Right cardiac atrium (tissue), 5 donors: Measurements from ENCODE around the gene STMN3. TPM values are rescaled to one million over a fixed set of nuclear protein-coding genes. Genes with fewer than 3 reads are reported as not detected.

Experiments used
- ATAC-seq, 2 donors: fragments of 200-7000 bp; cut with Tn5 transposase; one replicate each; pipeline versions ENCODE4 v1.8.0 to v1.9.1; 2020; ENCODE audit warnings: moderate library complexity in 2 of 2, mild to moderate bottlenecking in 1 of 2
- DNase-seq, 3 donors: peaks; one replicate each; pipeline ENCODE4 v3.0.0-alpha.2; 2020
- H3K27ac ChIP-seq: one replicate; pipeline ENCODE4 v1.5.1; 2013; ENCODE audit warnings: mild to moderate bottlenecking, low read length, control low read depth, moderate library complexity
- H3K27me3 ChIP-seq: one replicate; pipeline ENCODE4 v1.6.1; 2013; ENCODE audit not compliant: control insufficient read depth, insufficient read depth
- H3K4me1 ChIP-seq: one replicate; pipeline ENCODE4 v1.6.1; 2013; ENCODE audit warnings: low read length; ENCODE audit not compliant: control insufficient read depth, insufficient read depth
- H3K4me3 ChIP-seq: one replicate; pipeline ENCODE4 v1.5.1; 2013; ENCODE audit warnings: low read length, control low read depth
- H3K9me3 ChIP-seq: one replicate; pipeline ENCODE4 v1.6.1; 2013; ENCODE audit warnings: low read length; ENCODE audit not compliant: control insufficient read depth
- WGBS: extraction: QIAGEN DNeasy Blood & Tissue Kit; methylation state at CpG from one replicate; pipeline ENCODE4 v1.1.7; 2013; 5-methylcytosine and 5-hydroxymethylcytosine counted together
- intact Hi-C, 4 donors: fragments of 100-400 bp; cut with DNase I; formaldehyde crosslinking; loops; one replicate each; pipeline versions ENCODE4 v1.11.0 to v1.14.0; 2022 to 2023
- polyA plus RNA-seq: library from polyadenylated mRNA; stranded (reverse); fragments of 200-250 nt; gene quantifications from one replicate; pipeline ENCODE4 v1.2.3, GENCODE V29; 2013
- total RNA-seq, 4 donors: library from RNA; stranded (reverse); fragmentation: NEBNext Ultra II Directional; extraction: Animal tissue kit (Norgen Biotek cat#: 25700); gene quantifications; one replicate each; pipeline ENCODE4 v1.2.1, GENCODE V29; 2021
- donor health status: healthy with polysubstance abuse.
- donor health status: DM: no; HTN: yes; CAD: no.
- donor health status: DM: no; HTN: no; CAD: no.
- donor health status: DM: no; HTN: yes; CAD: no; lungs with severe emphysema.
- donor health status: DM: yes; HTN: yes; CAD: no.

STMN3 gene
- total and polyA plus RNA-seq, 5 donors, result 4.0 to 9.3 (median 6.2) TPM

DNA sequence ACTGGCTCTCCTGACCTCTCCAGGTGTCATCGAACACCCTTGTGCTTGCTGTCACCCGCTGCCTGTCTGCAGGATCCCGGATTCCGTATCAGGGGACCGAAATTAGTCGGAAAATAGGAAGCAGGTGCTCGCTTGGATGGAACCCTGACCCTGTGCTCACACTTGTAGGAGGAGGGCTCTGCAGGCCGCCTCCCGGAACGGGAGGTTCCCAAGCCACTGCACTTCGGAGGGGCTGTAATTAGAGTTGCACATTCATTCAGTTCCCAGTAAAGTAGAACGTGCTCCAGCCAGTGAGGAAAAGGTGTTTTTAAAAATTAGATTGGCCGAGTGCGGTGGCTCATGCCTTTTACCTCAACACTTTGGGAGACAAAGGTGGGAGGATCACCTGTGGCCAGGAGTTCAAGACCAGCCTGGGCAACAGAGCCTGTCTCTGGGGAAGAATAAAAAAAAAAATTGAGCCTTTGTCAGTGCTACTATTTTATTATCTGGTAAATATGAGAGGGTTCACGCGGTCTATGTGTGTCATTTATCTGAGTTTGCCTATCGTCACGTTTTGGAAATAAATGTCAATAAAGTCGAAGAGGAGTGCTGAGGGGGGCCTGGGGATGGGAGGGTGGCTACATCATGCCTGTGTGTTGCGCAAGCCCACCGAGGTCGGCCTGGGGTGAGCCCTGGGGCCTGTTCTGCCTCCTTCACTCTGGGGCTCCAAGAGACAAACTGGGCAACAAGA lies 24.8 kb downstream of the STMN3 start:
- Histone ChIP-seq H3K27me3 (no peaks in the 10 kb centered on the region), H3K27ac (peak overlapping the region; percentile 87), H3K9me3 (no peaks in the 10 kb centered on the region), H3K4me3 (peak overlapping the region; percentile 49), H3K4me1 (no peaks in the 10 kb centered on the region)
- peak; percentile 59 to 72 for ATAC-seq
- peak; percentile 63 to 85 (median 81) for DNase-seq
- WGBS, result 22% methylated on average over 22 of the region's 22 CpGs
- intact Hi-C loops, result no loop called here

DNA sequence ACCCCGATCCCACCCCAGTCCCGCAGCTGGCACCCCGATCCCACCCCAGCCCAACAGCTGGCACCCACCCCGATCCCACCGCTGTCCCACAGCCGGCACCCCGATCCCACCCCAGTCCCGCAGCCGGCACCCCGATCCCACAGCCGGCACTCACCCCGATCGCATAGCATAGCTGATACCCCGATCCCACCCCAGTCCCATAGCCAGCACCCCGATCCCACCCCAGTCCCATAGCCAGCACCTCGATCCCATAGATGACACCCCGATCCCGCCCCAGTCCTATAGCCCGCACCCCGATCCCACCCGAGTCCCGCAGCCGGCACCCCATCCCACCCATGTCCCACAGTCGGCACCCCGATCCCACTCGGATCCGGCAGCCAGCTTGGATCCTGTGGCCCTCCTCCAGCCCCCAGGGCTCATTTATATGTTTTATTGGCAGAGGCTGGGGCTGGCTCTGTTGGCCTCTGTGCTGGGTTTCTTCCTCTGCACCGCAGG lies 25.4 kb downstream of the STMN3 start:
- Histone ChIP-seq H3K27me3 (no peaks in the 10 kb centered on the region), H3K4me1 (no peaks in the 10 kb centered on the region), H3K27ac (peak overlapping the region; percentile 87), H3K4me3 (peak overlapping the region; percentile 49), H3K9me3 (no peaks in the 10 kb centered on the region)
- WGBS, result 12% methylated on average over 28 of the region's 28 CpGs
- intact Hi-C loops, result no loop called here
- peak; percentile 17 to 31 for ATAC-seq
- peak in 2 of 3 donors; percentile 68 to 75 for DNase-seq

DNA sequence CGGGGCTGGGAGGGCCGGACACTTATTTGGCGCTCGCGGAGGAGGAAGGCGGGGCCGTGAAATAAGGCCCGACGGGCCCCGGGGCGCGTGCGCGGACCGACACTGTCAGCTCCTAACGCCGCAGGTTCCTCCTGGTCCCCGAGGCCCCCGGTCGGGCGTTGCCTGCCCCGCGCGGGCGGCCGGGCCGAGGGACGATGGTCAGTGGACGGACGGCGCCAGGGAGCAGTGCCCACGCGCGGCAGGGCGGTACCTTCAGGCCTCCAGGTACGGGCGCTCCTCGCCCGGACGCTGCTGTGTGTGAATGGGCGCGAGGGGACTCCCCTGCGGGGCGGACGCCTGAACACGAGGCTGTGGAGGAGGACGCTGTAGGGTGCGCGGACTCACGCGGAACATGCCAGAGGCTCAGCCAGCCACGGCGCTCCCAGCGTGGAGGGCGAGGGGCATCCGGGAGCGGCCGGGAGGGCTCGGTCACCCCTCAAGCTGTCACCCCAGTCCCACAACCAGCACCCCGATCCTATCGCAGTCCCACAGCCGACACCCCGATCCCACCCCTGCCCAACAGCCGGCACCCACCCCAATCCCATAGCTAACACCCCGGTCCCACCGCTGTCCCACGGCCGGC lies 26.0 kb downstream of the STMN3 start:
- DNase-seq (peak; percentile 96 to 98 (median 98)), ATAC-seq (peak; percentile 91 to 92)
- under 1% methylated on average over 68 of the region's 68 CpGs for WGBS
- H3K9me3 ChIP-seq, result no peaks in the 10 kb centered on the region
- no peaks in the 10 kb centered on the region for H3K4me1 ChIP-seq
- H3K27ac ChIP-seq, result peak overlapping the region; percentile 80
- intact Hi-C loops, result no loop called here
- H3K27me3 ChIP-seq, result no peaks in the 10 kb centered on the region
- peak overlapping the region; percentile 49 for H3K4me3 ChIP-seq

DNA sequence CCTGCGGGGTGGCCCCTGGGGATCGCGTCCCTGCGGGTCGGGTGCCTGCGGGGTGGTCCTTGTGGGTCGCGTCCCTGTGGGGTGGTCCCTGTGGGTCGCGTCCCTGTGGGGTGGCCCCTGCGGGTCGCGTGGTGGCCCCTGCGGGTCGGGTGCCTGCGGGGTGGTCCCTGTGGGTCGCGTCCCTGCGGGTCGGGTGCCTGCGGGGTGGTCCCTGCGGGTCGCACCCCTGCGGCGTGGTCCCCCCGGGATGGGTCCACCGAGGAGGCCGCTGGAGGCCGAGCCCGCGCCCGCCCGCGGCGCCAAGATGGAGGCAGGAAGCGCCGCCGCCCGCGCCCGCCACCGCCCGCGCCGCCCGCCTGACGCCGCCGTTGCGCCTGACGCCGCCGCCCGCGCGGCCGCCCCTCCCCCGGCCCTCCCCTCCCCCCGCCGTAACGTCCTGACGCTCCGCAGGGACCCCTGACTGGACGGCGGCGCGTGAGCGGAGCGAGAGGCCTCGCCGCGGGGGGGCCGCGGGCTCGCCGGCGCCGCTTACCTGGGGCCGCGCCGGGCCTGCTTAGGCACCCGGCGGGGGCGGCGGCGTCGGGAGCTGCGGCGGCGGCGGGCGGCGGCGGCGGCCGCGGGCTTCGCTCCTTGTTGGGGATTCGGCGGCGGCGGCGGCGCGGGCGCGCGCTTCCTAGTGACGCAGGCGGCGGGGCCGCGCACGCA lies 26.6 kb downstream of the STMN3 start, which contains the start of gene GMEB2:
Gene GMEB2, minus strand, starts transcription at position 678 of the 705 bp plus-strand sequence. CDS start 7,704 bp downstream, outside the sequence.
- ATAC-seq (peak; percentile 24 to 44), DNase-seq (peak; percentile 80 to 93 (median 91))
- Histone ChIP-seq H3K27ac (peak within 1 kb of the TSS; percentile 87), H3K4me3 (peak within 1 kb of the TSS; percentile 49), H3K9me3 (no peaks in the 10 kb centered on the region), H3K27me3 (no peaks in the 10 kb centered on the region), H3K4me1 (no peaks in the 10 kb centered on the region)
- intact Hi-C loops, result no loop called here
- under 1% methylated on average over 114 of the region's 114 CpGs for WGBS

DNA sequence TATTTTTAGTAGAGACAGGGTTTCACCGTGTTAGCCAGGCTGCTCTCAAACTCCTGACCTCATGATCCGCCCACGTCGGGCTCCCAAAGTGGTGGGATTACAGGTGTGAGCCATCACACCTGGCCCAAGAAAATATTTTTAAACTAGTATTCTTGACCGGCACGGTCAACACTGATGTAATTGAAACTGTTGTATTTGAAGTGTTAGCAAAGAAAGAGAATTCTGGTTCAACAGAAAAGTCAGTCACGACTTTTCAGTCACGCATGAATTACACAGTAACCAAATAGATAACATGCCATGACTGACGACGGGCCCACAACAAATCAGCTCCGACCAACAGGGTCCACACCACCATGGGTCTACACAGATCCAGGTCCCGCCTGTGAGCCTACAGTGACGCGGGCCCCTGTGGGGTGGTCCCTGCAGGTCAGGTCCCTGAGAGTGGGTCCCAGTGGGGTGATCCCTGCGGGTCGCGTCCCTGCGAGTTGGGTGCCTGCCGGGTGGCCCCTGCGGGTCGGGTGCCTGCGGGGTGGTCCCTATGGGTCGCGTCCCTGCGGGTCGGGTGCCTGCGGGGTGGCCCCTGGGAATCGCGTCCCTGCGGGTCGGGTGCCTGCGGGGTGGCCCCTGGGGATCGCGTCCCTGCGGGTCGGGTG lies 27.3 kb downstream of the STMN3 start:
- intact Hi-C loops, result no loop called here
- H3K27ac ChIP-seq, result peak overlapping the region; percentile 71
- peak in 2 of 3 donors; percentile 73 to 74 for DNase-seq
- no peaks in the 10 kb centered on the region for H3K27me3 ChIP-seq
- peak overlapping the region; percentile 49 for H3K4me3 ChIP-seq
- no peaks in the 10 kb centered on the region for H3K4me1 ChIP-seq
- 14% methylated on average over 36 of the region's 36 CpGs for WGBS
- H3K9me3 ChIP-seq, result no peaks in the 10 kb centered on the region
- peak; percentile 8 to 11 for ATAC-seq

DNA sequence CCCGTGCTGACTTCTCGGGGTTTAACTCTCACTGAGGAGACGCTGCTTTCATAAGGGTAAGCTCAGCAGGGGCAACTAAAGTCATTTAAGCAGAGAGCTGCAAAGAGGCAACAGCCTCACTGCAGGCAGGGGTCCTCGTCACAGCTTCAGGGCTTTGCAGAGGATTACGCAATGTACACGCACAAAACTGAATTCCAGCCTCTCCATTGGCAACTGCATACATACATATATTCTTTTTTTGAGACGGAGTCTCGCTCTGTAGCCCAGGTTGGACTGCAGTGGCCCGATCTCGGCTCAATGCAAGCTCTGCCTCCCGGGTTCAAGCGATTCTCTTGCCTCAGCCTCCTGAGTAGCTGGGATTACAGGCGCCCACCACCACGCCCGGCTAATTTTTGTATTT lies 28.7 kb downstream of the STMN3 start:
- peak in 1 of 3 donors; percentile 32 for DNase-seq
- no peak overlapping the region for H3K4me3 ChIP-seq
- no peak for ATAC-seq
- H3K4me1 ChIP-seq, result no peaks in the 10 kb centered on the region
- H3K9me3 ChIP-seq, result no peaks in the 10 kb centered on the region
- WGBS, result 82% methylated on average over 15 of the region's 15 CpGs
- no peak overlapping the region for H3K27ac ChIP-seq
- intact Hi-C loops, result no loop called here
- H3K27me3 ChIP-seq, result no peaks in the 10 kb centered on the region

DNA sequence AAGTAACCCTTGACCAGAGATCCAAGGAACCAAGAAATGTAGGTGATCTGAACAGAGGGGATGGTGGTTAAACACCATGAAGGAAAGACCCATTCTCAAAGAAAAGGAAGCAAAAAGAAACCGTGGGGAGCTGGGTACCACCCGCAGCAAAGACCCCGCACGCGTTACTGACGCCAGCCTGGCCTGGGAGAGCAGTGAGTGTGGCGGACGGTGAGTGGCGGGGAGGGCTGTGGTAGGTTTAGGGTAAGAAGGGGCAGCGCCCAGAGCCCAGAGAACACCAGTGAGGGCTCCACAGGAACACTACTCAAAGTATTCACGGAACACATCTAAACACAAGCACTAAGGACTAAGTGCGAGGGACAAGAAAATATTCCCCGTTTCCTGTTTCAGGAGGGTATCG lies 30.5 kb downstream of the STMN3 start:
- ATAC-seq (no peak), DNase-seq (peak in 1 of 3 donors; percentile 41)
- Histone ChIP-seq H3K27me3 (no peaks in the 10 kb centered on the region), H3K4me3 (no peak overlapping the region), H3K4me1 (no peaks in the 10 kb centered on the region), H3K27ac (no peak overlapping the region), H3K9me3 (no peaks in the 10 kb centered on the region)
- intact Hi-C loops, result no loop called here
- 94% methylated on average over 14 of the region's 14 CpGs for WGBS

DNA sequence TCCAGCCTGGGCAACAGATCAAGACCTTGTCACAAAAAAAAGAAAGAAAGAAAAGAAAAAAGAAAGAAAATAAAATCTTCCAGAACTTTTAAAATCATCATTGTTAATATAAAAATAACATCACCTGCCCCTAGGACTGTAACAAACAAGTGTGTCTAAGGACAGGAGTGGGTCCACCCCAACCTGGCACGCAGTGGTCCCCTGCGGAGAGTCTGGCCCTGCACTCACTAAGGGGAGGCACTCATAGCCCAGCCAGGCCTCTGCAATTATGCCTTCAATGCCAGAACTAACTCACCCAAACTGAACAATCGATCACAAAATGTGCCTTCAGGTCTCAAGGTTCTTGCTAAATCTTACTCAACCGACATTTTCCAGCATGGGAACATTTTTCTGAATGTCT lies 31.1 kb downstream of the STMN3 start:
- Histone ChIP-seq H3K27ac (no peak overlapping the region), H3K4me3 (no peak overlapping the region), H3K27me3 (no peaks in the 10 kb centered on the region), H3K9me3 (no peaks in the 10 kb centered on the region), H3K4me1 (no peaks in the 10 kb centered on the region)
- ATAC-seq (no peak), DNase-seq (peak in 1 of 3 donors; percentile 11)
- WGBS, result 93% methylated on average over 4 of the region's 4 CpGs
- intact Hi-C loops, result no loop called here

DNA sequence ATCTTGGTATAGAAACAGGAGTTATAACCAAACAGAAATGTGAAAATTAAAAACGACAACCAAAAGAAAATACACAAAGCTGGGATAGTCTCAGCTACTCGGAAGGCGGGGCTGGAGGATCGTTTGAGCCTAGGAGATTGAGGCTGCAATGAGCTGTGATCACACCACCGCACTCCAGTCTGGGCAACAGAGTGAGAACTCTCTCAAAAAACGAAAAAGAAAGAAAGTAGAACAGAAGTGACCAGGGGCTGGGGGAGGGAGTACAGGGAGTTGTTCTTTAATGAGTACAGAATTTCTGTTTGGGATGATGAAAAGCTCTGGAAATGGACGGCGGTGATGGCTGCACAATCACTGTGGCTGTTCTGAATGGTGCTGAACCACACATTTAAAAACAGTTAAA lies 32.2 kb downstream of the STMN3 start:
- no peaks in the 10 kb centered on the region for H3K27me3 ChIP-seq
- ATAC-seq, result no peak
- no peak for DNase-seq
- intact Hi-C loops, result no loop called here
- WGBS, result 87% methylated on average over 8 of the region's 8 CpGs
- no peaks in the 10 kb centered on the region for H3K9me3 ChIP-seq
- no peak overlapping the region for H3K4me3 ChIP-seq
- no peak overlapping the region for H3K27ac ChIP-seq
- H3K4me1 ChIP-seq, result no peaks in the 10 kb centered on the region

DNA sequence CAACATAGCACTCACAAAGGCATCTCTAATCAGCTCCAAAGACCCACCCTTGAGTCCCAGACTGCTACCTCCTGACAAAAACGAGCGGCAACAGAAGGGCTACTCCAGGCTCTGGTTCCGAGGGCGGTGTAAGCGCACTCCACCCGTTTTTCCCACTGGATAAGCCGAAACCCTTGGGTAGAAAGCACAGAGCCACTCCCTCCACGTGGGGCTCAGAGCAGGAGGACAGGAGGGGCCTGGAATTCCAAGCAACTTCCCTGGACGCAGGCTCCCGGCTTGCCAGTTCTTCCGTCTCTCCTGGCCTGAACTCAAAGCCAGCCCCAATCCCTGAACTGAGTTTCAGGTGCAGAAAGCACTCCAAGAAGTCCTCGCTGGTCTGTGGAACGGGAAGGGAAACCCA lies 33.7 kb downstream of the STMN3 start:
- Histone ChIP-seq H3K9me3 (no peaks in the 10 kb centered on the region), H3K4me1 (no peaks in the 10 kb centered on the region), H3K4me3 (no peak overlapping the region), H3K27ac (no peak overlapping the region), H3K27me3 (no peaks in the 10 kb centered on the region)
- ATAC-seq, result no peak
- intact Hi-C loops, result no loop called here
- DNase-seq, result peak in 1 of 3 donors; percentile 16
- WGBS, result 84% methylated on average over 13 of the region's 13 CpGs
